Liver (tissue), 9 donors: ENCODE measurements around the gene AMN1. TPM values are rescaled to one million over a fixed set of nuclear protein-coding genes. Genes with fewer than 3 reads are reported as not detected.
"Not testable (repeated sequence)": the region's sequence is repeated elsewhere in the genome, so short reads cannot be mapped to it uniquely, and the experiment has no call there.

Experiments
- DNase-seq: peaks from one replicate; pipeline ENCODE4 v3.0.0-alpha.2; 2017; ENCODE audit warnings: low spot score
- H3K27ac ChIP-seq, 2 donors: one replicate each; pipeline ENCODE4 v1.7.0; 2013; ENCODE audit warnings: inconsistent platforms in 2 of 2, low read length in 2 of 2, control low read depth in 1 of 2, low read depth in 1 of 2, mild to moderate bottlenecking in 1 of 2
- H3K27me3 ChIP-seq, 4 donors: one replicate each; pipeline versions ENCODE4 v1.6.1 to v1.7.0; 2013; ENCODE audit warnings: low read length in 3 of 4, inconsistent platforms in 1 of 4, mild to moderate bottlenecking in 1 of 4, moderate library complexity in 1 of 4; ENCODE audit not compliant: control insufficient read depth in 4 of 4, insufficient read depth in 4 of 4
- H3K36me3 ChIP-seq, 4 donors: one replicate each; pipeline versions ENCODE4 v1.6.1 to v1.7.0; 2013; ENCODE audit warnings: low read length in 3 of 4, mild to moderate bottlenecking in 3 of 4, low read depth in 1 of 4, moderate library complexity in 1 of 4; ENCODE audit not compliant: control insufficient read depth in 4 of 4, insufficient read depth in 3 of 4
- H3K4me1 ChIP-seq, 4 donors: one replicate each; pipeline versions ENCODE4 v1.6.1 to v1.7.0; 2013; ENCODE audit warnings: low read length in 3 of 4, mild to moderate bottlenecking in 3 of 4, moderate library complexity in 1 of 4; ENCODE audit not compliant: control insufficient read depth in 4 of 4, insufficient read depth in 4 of 4
- H3K4me3 ChIP-seq, 3 donors: one replicate each; pipeline versions ENCODE4 v1.6.1 to v1.7.0; 2013; ENCODE audit warnings: low read length in 3 of 3, control low read depth in 1 of 3, low read depth in 1 of 3, mild to moderate bottlenecking in 1 of 3
- H3K9ac ChIP-seq, 2 donors: one replicate each; pipeline ENCODE4 v1.7.0; 2013; ENCODE audit warnings: low read length in 2 of 2, mild to moderate bottlenecking in 2 of 2, moderate library complexity in 2 of 2, control low read depth in 1 of 2, low read depth in 1 of 2
- H3K9me3 ChIP-seq, 4 donors: one replicate each; pipeline versions ENCODE4 v1.6.1 to v1.7.0; 2013; ENCODE audit warnings: low read length in 3 of 4; ENCODE audit not compliant: control insufficient read depth in 4 of 4
- ATF3 ChIP-seq: IDR thresholded peaks from 2 replicates; pipeline ENCODE4 v1.6.1; 2016; ENCODE audit warnings: antibody characterized with exemption
- EGR1 ChIP-seq, 2 donors: IDR thresholded peaks; 2 replicates each; pipeline ENCODE4 v1.6.1; 2016 to 2018; ENCODE audit warnings: antibody characterized with exemption in 2 of 2, low read depth in 2 of 2
- FOXA1 ChIP-seq: IDR thresholded peaks from 2 replicates; pipeline ENCODE4 v1.6.1; 2016; ENCODE audit warnings: antibody characterized with exemption
- FOXA2 ChIP-seq: IDR thresholded peaks from 2 replicates; pipeline ENCODE4 v1.6.1; 2016; ENCODE audit warnings: antibody characterized with exemption
- GABPA ChIP-seq, 2 donors: IDR thresholded peaks in 1 of 2; conservative IDR thresholded peaks in 1 of 2; 2 replicates each; pipeline ENCODE4 v1.6.1; 2016; ENCODE audit warnings: antibody characterized with exemption in 2 of 2, mild to moderate bottlenecking in 1 of 2, moderate library complexity in 1 of 2
- HNF4A ChIP-seq, 2 donors: conservative IDR thresholded peaks; 2 replicates each; pipeline ENCODE4 v1.6.1; 2016; ENCODE audit warnings: antibody characterized with exemption in 2 of 2, mild to moderate bottlenecking in 2 of 2
- JUND ChIP-seq, 2 donors: IDR thresholded peaks; 2 replicates each; pipeline ENCODE4 v1.6.1; 2016; ENCODE audit warnings: antibody characterized with exemption in 2 of 2
- MAX ChIP-seq: IDR thresholded peaks from 2 replicates; pipeline ENCODE4 v1.6.1; 2016; ENCODE audit warnings: antibody characterized with exemption
- NR2F2 ChIP-seq: IDR thresholded peaks from 2 replicates; pipeline ENCODE4 v1.6.1; 2016; ENCODE audit warnings: antibody characterized with exemption
- RAD21 ChIP-seq, 2 donors: IDR thresholded peaks; 2 replicates each; pipeline ENCODE4 v1.6.1; 2016; ENCODE audit warnings: antibody characterized with exemption in 2 of 2, mild to moderate bottlenecking in 2 of 2
- SP1 ChIP-seq: IDR thresholded peaks from 2 replicates; pipeline ENCODE4 v1.6.1; 2018; ENCODE audit warnings: antibody characterized with exemption, mild to moderate bottlenecking
- ZBTB33 ChIP-seq: IDR thresholded peaks from 2 replicates; pipeline ENCODE4 v1.6.1; 2016; ENCODE audit warnings: antibody characterized with exemption
- WGBS: extraction: QIAGEN DNeasy Blood & Tissue Kit; methylation state at CpG from one replicate; pipeline ENCODE4 v1.1.7; 2013; 5-methylcytosine and 5-hydroxymethylcytosine counted together
- polyA plus RNA-seq, 2 donors: library from polyadenylated mRNA; stranded (reverse) in 1 of 2; unstranded in 1 of 2; fragments of 200-250 nt in 1 of 2; fragments of >200 nt in 1 of 2; fragmentation: Nextera tagmentation in 1 of 2; extraction: Ambion mirVana in 1 of 2; gene quantifications; one replicate each; pipeline versions ENCODE4 v1.2.1 to v1.2.3, GENCODE V29; 2013 to 2015
- total RNA-seq, 2 donors: library from RNA; depleted of rRNA; stranded (reverse); fragments of >200 nt; gene quantifications; one replicate each; pipeline ENCODE4 v1.2.3, GENCODE V29; 2014
- donor health status: healthy.
- donor health status: healthy.
- donor health status: healthy.
- donor health status: healthy.
- donor health status: healthy.

Gene AMN1
- total and polyA plus RNA-seq, 4 donors: 1.9 to 5.2 (median 3.7) TPM

DNA sequence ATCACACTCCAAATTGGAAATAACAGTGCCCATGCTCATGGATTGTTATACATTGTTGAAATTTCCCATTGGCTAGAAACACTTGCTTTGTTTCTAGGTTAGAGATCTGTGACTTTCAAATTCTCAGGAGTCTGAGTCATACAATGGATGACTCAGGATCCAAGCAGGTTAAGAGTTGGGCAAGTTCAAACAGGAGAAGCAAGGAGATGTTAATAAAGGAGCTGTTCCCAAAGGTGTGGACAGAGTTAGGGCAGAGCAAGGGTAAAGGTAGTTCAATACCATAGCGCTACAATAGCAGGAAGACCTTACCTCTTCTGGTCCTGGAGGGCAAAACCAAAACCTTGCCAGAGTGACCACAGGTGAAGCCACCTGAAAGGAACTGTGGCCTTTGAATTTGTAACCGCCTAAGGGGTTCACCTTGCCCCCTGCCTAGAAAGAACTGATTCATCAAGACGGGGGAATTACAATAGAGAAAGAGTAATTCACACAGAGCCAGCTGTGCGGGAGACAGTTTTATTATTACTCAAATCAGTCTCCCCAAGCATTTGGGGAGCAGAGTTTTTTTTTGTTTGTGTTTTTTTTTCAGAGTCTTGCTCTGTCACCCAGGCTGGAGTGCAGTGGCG is 4.2 kb upstream of the AMN1 start:
- Histone ChIP-seq H3K4me3 (no peak overlapping the region), H3K27me3 (no peaks in the 10 kb centered on the region), H3K27ac (peak overlapping the region in 1 of 2 donors; percentile 10), H3K4me1 (peaks cover 0 to 10% (median 7%) of the 10 kb centered on the region in 4 donors), H3K9me3 (no peaks in the 10 kb centered on the region), H3K36me3 (no peaks in the 10 kb centered on the region), H3K9ac (no peak overlapping the region)
- TF ChIP-seq JUND (IDR thresholded peaks at IDR 0.05) (peak; percentile 52 to 65), FOXA1 (no peak), MAX (no peak)
- WGBS: 89% methylated on average over 5 of the region's 5 CpGs
- no peak for DNase-seq

GRCh38 chr12:31731203-31731602 is 2.4 kb upstream of the AMN1 start:
- not testable (repeated sequence) for H3K36me3 ChIP-seq, H3K27me3 ChIP-seq, DNase-seq, H3K4me3 ChIP-seq, H3K9ac ChIP-seq, H3K9me3 ChIP-seq
- peaks cover 0 to 12% (median 11%) of the 10 kb centered on the region in 4 donors for H3K4me1 ChIP-seq
- 97% methylated on average over 5 of the region's 5 CpGs for WGBS
- H3K27ac ChIP-seq: peak overlapping the region; percentile 1 to 16

DNA sequence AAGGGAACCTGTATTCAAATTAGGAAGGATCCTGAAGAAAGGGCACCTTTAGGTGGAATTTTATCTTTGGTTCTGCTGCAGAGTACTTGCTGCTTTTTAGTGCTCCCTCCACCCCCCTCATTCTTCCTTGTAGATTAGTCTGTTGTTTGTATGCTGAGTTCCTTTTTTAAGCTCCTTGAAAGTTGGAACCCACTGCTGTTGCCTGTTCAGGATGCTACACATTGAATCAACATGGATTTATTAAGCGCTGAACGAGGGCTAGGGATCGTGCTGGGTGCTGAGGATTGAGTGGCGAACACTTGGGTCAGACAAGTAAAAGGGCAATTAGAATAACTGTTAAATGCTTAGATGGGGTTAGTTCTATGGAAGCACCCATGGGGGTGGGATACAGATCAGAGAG is 884 bp upstream of the AMN1 start:
- Histone ChIP-seq H3K9ac (peak overlapping the region; percentile 53 to 84), H3K4me1 (peaks cover 0 to 13% (median 12%) of the 10 kb centered on the region in 4 donors), H3K27me3 (no peaks in the 10 kb centered on the region), H3K4me3 (peak overlapping the region; percentile 76 to 90 (median 87)), H3K9me3 (no peaks in the 10 kb centered on the region), H3K36me3 (no peaks in the 10 kb centered on the region), H3K27ac (peak overlapping the region; percentile 89 to 99)
- WGBS: 90% methylated on average over 4 of the region's 4 CpGs
- no peak for TF ChIP-seq SP1
- TF ChIP-seq ATF3: no peak
- TF ChIP-seq EGR1 (IDR thresholded peaks at IDR 0.05; ENCODE audit: low read depth in 2 of 2): no peak
- TF ChIP-seq ZBTB33: no peak
- no peak for TF ChIP-seq RAD21 (IDR thresholded peaks at IDR 0.05)
- no peak for TF ChIP-seq JUND (IDR thresholded peaks at IDR 0.05)
- DNase-seq: no peak

- WGBS: under 1% methylated on average over 22 of the region's 22 CpGs
- Histone ChIP-seq H3K27ac (peak overlapping the region; percentile 99 to 100), H3K9ac (peak overlapping the region; percentile 93 to 99), H3K27me3 (no peaks in the 10 kb centered on the region), H3K9me3 (no peaks in the 10 kb centered on the region), H3K4me1 (peaks cover 0 to 18% (median 15%) of the 10 kb centered on the region in 4 donors), H3K36me3 (no peaks in the 10 kb centered on the region), H3K4me3 (peak overlapping the region; percentile 73 to 83 (median 76))
- no peak for DNase-seq
- TF ChIP-seq MAX (no peak), HNF4A (conservative IDR thresholded peaks at IDR 0.05) (no peak), FOXA1 (no peak), GABPA (IDR thresholded peaks at IDR 0.05 in 1 of 2, conservative IDR thresholded peaks at IDR 0.05 in 1 of 2) (no peak), ATF3 (no peak), SP1 (no peak), ZBTB33 (no peak), FOXA2 (no peak), NR2F2 (no peak), JUND (IDR thresholded peaks at IDR 0.05) (no peak)
These were observed 418 bp downstream of the AMN1 start for GRCh38 chr12:31728289-31728916.
